Ascending aorta (tissue), 2 donors: ENCODE measurements around the gene DMC1. TPM values are rescaled to one million over a fixed set of nuclear protein-coding genes. Genes with fewer than 3 reads are reported as not detected.
"Not testable (repeated sequence)": the region's sequence is repeated elsewhere in the genome, so short reads cannot be mapped to it uniquely, and the experiment has no call there.

Source experiments
- DNase-seq, 2 donors: peaks; one replicate each; pipeline ENCODE4 v3.0.0-alpha.2; 2019; ENCODE audit warnings: low spot score in 2 of 2
- H3K27ac ChIP-seq, 2 donors: fragments of 200-600 bp; sonication (generic); one replicate each; pipeline ENCODE4 v1.5.1; 2016 to 2017; ENCODE audit warnings: mild to moderate bottlenecking in 1 of 2
- H3K27me3 ChIP-seq: fragments of 200-600 bp; sonication (generic); one replicate; pipeline ENCODE4 v1.5.1; 2017
- H3K36me3 ChIP-seq, 2 donors: fragments of 200-600 bp; sonication (generic); one replicate each; pipeline ENCODE4 v1.5.1; 2016
- H3K4me1 ChIP-seq, 2 donors: fragments of 200-600 bp; sonication (generic); one replicate each; pipeline ENCODE4 v1.5.1; 2016 to 2017; ENCODE audit warnings: mild to moderate bottlenecking in 1 of 2
- H3K4me3 ChIP-seq, 2 donors: fragments of 200-600 bp; sonication (generic); one replicate each; pipeline ENCODE4 v1.5.1; 2016 to 2017; ENCODE audit warnings: mild to moderate bottlenecking in 1 of 2
- H3K9me3 ChIP-seq, 2 donors: fragments of 200-600 bp; sonication (generic); one replicate each; pipeline ENCODE4 v1.5.1; 2016
- CTCF ChIP-seq, 3 experiments: fragments of 200-600 bp in 2 of 3; fragments of 450-650 bp in 1 of 3; sonication (generic) in 2 of 3; IDR thresholded peaks; one replicate each; pipeline ENCODE4 v1.5.1; 2016 to 2019; ENCODE audit warnings: antibody characterized with exemption in 3 of 3, mild to moderate bottlenecking in 1 of 3, moderate library complexity in 1 of 3
- intact Hi-C: fragments of 100-400 bp; cut with DNase I; formaldehyde crosslinking; loops from one replicate; pipeline ENCODE4 v1.15.1; 2023
- total RNA-seq: library from RNA; depleted of rRNA; stranded (reverse); fragments of >200 nt; gene quantifications from one replicate; pipeline ENCODE4 v1.1.0, GENCODE V29; 2016

Gene DMC1
- total RNA-seq, 1 donor from 2014 or later, result not detected

- Histone ChIP-seq H3K9me3 (no peaks in the 10 kb centered on the region), H3K4me3 (no peak overlapping the region), H3K4me1 (no peaks in the 10 kb centered on the region), H3K27ac (no peak overlapping the region), H3K27me3 (no peaks in the 10 kb centered on the region), H3K36me3 (no peaks in the 10 kb centered on the region)
- no peak for DNase-seq
- no peak for TF ChIP-seq CTCF (IDR thresholded peaks at IDR 0.05)
- intact Hi-C loops, result no loop called here
These were observed 32.2 kb upstream of the DMC1 start for GRCh38 chr22:38602166-38602565.

GRCh38 chr22:38601221-38601764 is 31.3 kb upstream of the DMC1 start:
- Histone ChIP-seq H3K9me3 (no peaks in the 10 kb centered on the region), H3K27me3 (no peaks in the 10 kb centered on the region), H3K4me3 (no peak overlapping the region), H3K27ac (no peak overlapping the region), H3K4me1 (no peaks in the 10 kb centered on the region), H3K36me3 (no peaks in the 10 kb centered on the region)
- DNase-seq, result no peak
- intact Hi-C loops, result no loop called here
- no peak for TF ChIP-seq CTCF (IDR thresholded peaks at IDR 0.05)

DNA sequence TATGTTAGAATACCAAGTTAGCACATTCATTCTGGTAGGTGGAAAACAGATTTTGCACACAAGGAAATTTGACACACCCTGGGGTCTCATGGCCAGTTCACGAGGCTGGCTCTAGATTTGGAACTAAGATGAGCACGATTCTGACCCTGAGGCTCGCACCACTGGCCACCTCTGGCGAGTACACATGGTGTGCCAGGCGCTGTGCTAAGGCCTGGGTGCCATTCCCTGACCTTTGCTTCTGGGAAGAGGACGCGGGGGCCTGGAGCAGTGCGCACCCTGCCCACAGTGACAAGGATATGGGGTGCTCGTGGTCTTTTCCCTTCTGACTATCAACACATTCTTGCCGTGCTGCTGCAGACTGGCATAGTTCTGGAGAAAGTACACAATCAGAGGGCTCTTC is 29.5 kb upstream of the DMC1 start:
- no peaks in the 10 kb centered on the region for H3K27me3 ChIP-seq
- H3K27ac ChIP-seq, result no peak overlapping the region
- no peaks in the 10 kb centered on the region for H3K4me1 ChIP-seq
- H3K36me3 ChIP-seq, result no peaks in the 10 kb centered on the region
- H3K9me3 ChIP-seq, result no peaks in the 10 kb centered on the region
- no peak for DNase-seq
- no peak for TF ChIP-seq CTCF (IDR thresholded peaks at IDR 0.05)
- intact Hi-C loops, result no loop called here
- H3K4me3 ChIP-seq, result no peak overlapping the region

- intact Hi-C loops, H3K27ac ChIP-seq, H3K36me3 ChIP-seq, H3K4me1 ChIP-seq, H3K9me3 ChIP-seq, H3K27me3 ChIP-seq, DNase-seq, H3K4me3 ChIP-seq: not testable (repeated sequence)
These were observed 12.9 kb upstream of the DMC1 start for GRCh38 chr22:38582923-38583322.

DNA sequence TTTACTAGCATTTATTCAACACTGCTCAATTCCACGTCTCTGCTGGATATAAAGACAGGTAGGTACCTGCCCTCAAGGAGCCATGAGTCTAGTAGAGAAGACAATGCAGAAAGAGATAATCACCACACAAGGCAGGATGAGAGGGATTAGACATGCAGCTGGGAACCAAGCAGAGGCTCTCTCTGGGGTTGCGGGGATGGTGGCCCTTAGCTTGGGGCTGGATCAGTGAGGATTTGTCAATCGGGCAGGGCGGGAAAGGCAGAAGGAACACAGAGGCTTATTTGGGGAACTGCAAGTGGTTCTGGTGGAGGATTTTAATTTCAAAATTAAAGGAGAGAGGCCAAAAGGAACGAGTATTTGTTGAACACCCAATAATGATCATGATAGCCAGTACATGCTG is 8.5 kb upstream of the DMC1 start:
- no peaks in the 10 kb centered on the region for H3K36me3 ChIP-seq
- no peak for DNase-seq
- intact Hi-C loops, result no loop called here
- no peaks in the 10 kb centered on the region for H3K4me1 ChIP-seq
- no peaks in the 10 kb centered on the region for H3K27me3 ChIP-seq
- H3K9me3 ChIP-seq, result no peaks in the 10 kb centered on the region
- TF ChIP-seq CTCF (IDR thresholded peaks at IDR 0.05), result no peak
- no peak overlapping the region for H3K27ac ChIP-seq
- no peak overlapping the region for H3K4me3 ChIP-seq

- no peak overlapping the region for H3K27ac ChIP-seq
- intact Hi-C loops, result loop anchor here (1.0 to 5.0 kb wide), 5 partner anchors 159 to 960 kb away; partner anchors contain the start of genes MAFF and RPS19BP1
- H3K4me3 ChIP-seq, result no peak overlapping the region
- H3K4me1 ChIP-seq, result peaks cover 4 to 31% of the 10 kb centered on the region in 2 donors
- no peaks in the 10 kb centered on the region for H3K27me3 ChIP-seq
- no peaks in the 10 kb centered on the region for H3K36me3 ChIP-seq
- TF ChIP-seq CTCF (IDR thresholded peaks at IDR 0.05), result peak; percentile 51 to 57 (median 55)
- no peak for DNase-seq
- H3K9me3 ChIP-seq, result no peaks in the 10 kb centered on the region
These were observed 2.1 kb upstream of the DMC1 start for GRCh38 chr22:38572065-38572464.
